Measurements from ENCODE around the gene C9orf50.

The C9orf50 gene

GRCh38 chr9:129570450-129571297, 50.2 kb downstream of the C9orf50 start:
- DNase-seq (ENCODE audit: low spot score), result peak; percentile 70

GRCh38 chr9:129569502-129570449, 51.1 kb downstream of the C9orf50 start:
- peak; percentile 70 for DNase-seq (ENCODE audit: low spot score)

- DNase-seq (ENCODE audit: low spot score), result peak; percentile 50
Measured at GRCh38 chr9:129568560-129569501, 52.1 kb downstream of the C9orf50 start.

- DNase-seq (ENCODE audit: low spot score), result peak; percentile 82
Measured at GRCh38 chr9:129567842-129568559, 52.9 kb downstream of the C9orf50 start.

GRCh38 chr9:129567329-129567728, 53.6 kb downstream of the C9orf50 start:
- no peak for DNase-seq (ENCODE audit: low spot score)

GRCh38 chr9:129566563-129567266, 54.2 kb downstream of the C9orf50 start:
- DNase-seq (ENCODE audit: low spot score), result no peak

- no peak for DNase-seq (ENCODE audit: low spot score)
Measured at GRCh38 chr9:129562917-129563316, 58.0 kb downstream of the C9orf50 start.

GRCh38 chr9:129562514-129562913, 58.4 kb downstream of the C9orf50 start:
- no peak for DNase-seq (ENCODE audit: low spot score)
